Subcutaneous abdominal adipose tissue (tissue), 5 donors: ENCODE results near the gene KMT2D.

ENCODE experiments used
- H3K27ac ChIP-seq: one replicate; pipeline ENCODE4 v1.7.0; 2013; ENCODE audit warnings: low read depth, mild to moderate bottlenecking, inconsistent platforms, low read length, moderate library complexity
- H3K27me3 ChIP-seq, 5 donors: one replicate each; pipeline ENCODE4 v1.7.0; 2013; ENCODE audit warnings: low read length in 5 of 5, inconsistent platforms in 1 of 5; ENCODE audit not compliant: control insufficient read depth in 5 of 5, insufficient read depth in 4 of 5
- H3K36me3 ChIP-seq, 5 donors: one replicate each; pipeline ENCODE4 v1.7.0; 2013; ENCODE audit warnings: low read length in 5 of 5; ENCODE audit not compliant: control insufficient read depth in 5 of 5, insufficient read depth in 5 of 5
- H3K4me1 ChIP-seq, 5 donors: one replicate each; pipeline ENCODE4 v1.7.0; 2013; ENCODE audit warnings: low read length in 5 of 5, mild to moderate bottlenecking in 3 of 5, moderate library complexity in 1 of 5; ENCODE audit not compliant: control insufficient read depth in 5 of 5, insufficient read depth in 5 of 5
- H3K4me3 ChIP-seq, 5 donors: one replicate each; pipeline ENCODE4 v1.7.0; 2013; ENCODE audit warnings: low read length in 5 of 5, low read depth in 1 of 5
- H3K9ac ChIP-seq, 5 donors: one replicate each; pipeline ENCODE4 v1.7.0; 2013; ENCODE audit warnings: low read length in 5 of 5, mild to moderate bottlenecking in 4 of 5, moderate library complexity in 3 of 5
- H3K9me3 ChIP-seq, 5 donors: one replicate each; pipeline ENCODE4 v1.7.0; 2013; ENCODE audit warnings: low read length in 5 of 5; ENCODE audit not compliant: control insufficient read depth in 5 of 5
- donor health status: healthy.
- donor health status: healthy.
- donor health status: healthy.
- donor health status: healthy.
- donor health status: healthy.

Gene KMT2D

DNA sequence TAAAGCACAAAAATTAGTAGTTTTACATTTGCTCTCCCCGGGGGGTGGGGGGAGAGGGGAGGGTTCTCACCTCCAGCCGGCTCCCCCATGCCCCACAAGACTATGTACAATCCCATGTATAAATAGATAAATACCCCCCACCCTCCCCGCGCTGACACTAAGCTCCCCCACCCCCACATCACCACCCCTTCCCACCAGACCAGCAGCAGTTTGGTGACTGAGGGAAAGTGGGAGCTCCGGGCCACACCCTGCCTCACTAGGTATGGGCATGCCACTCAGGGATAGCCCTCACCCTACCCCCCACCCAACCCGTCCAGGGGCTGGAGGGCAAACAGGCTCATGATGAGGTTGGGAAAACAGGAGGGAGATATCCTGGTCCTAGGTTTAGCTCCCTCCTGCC lies 40.2 kb downstream of the KMT2D start:
- H3K27me3 ChIP-seq, result no peaks in the 10 kb centered on the region
- no peaks in the 10 kb centered on the region for H3K9me3 ChIP-seq
- peaks cover 5 to 49% (median 43%) of the 10 kb centered on the region in 5 donors for H3K36me3 ChIP-seq
- H3K9ac ChIP-seq, result no peak overlapping the region
- H3K4me3 ChIP-seq, result no peak overlapping the region
- peaks cover 0 to 21% (median 18%) of the 10 kb centered on the region in 5 donors for H3K4me1 ChIP-seq
- H3K27ac ChIP-seq, result no peak overlapping the region

DNA sequence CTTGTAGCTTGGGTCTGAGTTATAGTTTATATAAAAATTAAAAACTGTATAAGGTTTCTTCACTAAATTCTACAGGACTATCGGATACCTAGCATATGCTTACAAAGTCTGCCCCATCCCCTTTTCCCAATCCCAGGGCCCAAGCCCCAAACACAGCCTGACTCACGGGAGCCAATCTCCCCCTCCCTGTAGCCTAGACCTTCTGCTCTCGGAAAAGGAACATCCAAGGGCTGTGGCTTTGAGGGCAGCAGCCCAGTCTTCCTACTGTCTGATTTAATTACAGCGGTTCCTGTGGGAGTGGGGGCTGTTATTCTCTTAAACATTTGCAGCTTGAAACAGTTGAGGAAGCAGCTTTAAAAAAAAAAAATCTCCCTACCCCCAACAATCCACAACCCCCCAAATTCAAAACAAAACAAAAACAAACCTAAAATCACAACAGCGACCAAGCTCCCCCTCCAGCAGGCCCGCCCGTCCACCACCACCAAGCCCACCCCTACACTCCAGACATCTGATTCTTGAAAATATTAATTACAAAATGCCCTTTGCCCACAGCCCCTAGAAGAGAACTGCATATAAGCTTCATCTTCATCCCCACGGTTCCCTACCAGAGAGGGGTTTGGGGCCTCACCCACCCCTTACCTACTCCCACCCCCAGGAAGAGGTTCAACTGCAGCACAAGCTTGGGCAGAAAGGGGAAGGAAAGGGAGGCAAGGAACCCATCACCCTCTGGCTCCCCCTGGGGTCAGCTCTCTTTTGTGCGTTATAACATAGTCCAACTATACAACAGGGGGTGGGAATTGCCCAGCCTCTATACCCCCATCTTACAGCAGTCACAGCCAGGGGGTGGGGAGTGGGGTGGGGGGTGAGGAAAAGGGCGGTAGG lies 40.9 kb downstream of the KMT2D start:
- Histone ChIP-seq H3K4me1 (peaks cover 0 to 21% (median 18%) of the 10 kb centered on the region in 5 donors), H3K36me3 (peaks cover 0 to 41% (median 36%) of the 10 kb centered on the region in 5 donors), H3K4me3 (peak overlapping the region in 2 of 5 donors; percentile 68 to 98), H3K27me3 (no peaks in the 10 kb centered on the region), H3K27ac (peak overlapping the region; percentile 89), H3K9ac (peak overlapping the region in 3 of 5 donors; percentile 22 to 53 (median 37)), H3K9me3 (no peaks in the 10 kb centered on the region)

DNA sequence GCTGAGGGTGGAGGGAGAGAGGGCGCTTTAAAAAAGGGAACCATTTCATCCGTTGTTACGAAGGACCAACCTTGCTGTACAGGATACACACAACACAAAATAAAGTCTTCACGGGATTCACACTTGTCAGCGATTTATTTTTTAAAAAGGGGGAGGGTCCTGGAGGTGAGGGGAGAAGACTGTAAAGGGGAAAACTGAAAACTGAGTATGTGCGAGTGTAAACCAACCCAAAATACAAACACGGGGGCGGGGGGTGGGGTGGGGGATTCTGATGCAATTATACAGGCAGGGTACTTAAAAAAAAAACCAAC lies 41.5 kb downstream of the KMT2D start:
- Histone ChIP-seq H3K27me3 (no peaks in the 10 kb centered on the region), H3K9ac (peak overlapping the region; percentile 2 to 84 (median 71)), H3K9me3 (no peaks in the 10 kb centered on the region), H3K4me1 (peaks cover 0 to 21% (median 18%) of the 10 kb centered on the region in 5 donors), H3K27ac (peak overlapping the region; percentile 89), H3K36me3 (peaks cover 0 to 35% (median 30%) of the 10 kb centered on the region in 5 donors), H3K4me3 (peak overlapping the region; percentile 68 to 98 (median 78))

DNA sequence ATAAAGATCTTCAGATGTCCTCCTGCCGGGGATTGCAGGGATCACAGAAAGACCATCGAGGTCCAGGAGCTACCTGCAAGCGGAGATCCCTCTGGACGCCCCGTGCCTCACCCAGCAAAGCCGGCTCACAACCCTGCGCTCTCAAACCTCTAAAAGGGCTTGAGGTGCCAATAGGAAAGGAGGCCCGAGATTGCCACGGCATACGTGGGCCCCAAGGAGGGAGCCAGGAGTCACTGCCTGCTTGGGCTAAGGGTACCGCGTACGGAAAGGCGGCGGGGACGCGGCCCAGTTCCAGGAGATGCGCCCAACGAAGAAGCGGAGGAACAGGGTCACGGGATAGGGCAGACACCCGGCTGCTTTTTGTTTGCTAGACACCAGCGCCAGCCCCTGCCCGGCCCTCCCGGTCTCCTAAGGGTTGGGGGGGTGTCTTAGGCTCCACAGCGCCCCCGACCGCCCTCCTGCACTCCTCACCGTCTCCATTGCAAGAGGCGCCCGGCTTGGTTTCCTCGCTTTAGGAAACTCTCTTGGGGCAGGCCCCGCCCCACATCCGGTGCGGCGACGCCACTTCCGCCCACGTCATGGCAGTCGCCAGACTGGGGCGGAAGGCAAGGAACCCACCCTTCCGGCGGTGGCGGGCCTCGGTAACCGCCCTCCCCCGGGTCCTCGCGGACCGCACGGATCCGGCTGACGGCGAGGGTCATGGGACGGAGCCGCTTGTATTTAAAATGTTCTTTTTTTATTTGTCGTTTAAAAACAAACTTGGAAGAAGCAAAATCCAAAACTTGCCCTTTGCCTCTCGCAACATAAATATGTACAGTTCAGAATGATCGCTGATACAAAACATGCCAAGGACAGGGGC lies 42.1 kb downstream of the KMT2D start, which contains the start of gene PRKAG1:
Gene PRKAG1, minus strand, starts transcription at position 516 of the 859 bp plus-strand sequence. Its CDS starts 36 bp downstream, at position 480.
- Histone ChIP-seq H3K4me1 (peaks cover 0 to 21% (median 18%) of the 10 kb centered on the region in 5 donors), H3K27me3 (no peaks in the 10 kb centered on the region), H3K9me3 (no peaks in the 10 kb centered on the region), H3K4me3 (peak within 1 kb of the TSS; percentile 75 to 98 (median 91)), H3K9ac (peak within 1 kb of the TSS; percentile 48 to 97 (median 84)), H3K27ac (peak within 1 kb of the TSS; percentile 89), H3K36me3 (peaks cover 0 to 29% (median 26%) of the 10 kb centered on the region in 5 donors)

DNA sequence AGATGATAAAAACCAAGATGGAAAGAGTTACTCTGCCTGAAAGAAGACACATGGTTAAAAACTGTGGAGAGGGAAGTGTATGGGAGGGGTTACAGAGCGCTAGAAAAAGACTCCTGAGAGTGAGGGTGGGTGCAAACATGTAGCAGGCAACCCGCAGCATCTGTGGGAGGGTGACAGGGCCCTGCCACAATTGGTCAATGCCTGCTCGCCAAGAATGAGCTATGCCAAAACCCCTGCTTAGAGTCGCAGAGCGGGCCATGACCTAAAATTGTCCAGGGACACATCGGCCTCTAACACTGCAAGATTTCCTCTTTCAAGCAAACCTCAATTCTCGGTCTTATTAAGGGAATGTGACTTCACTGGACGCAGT lies 42.7 kb downstream of the KMT2D start:
- no peaks in the 10 kb centered on the region for H3K9me3 ChIP-seq
- peaks cover under 1 to 24% (median 21%) of the 10 kb centered on the region in 5 donors for H3K36me3 ChIP-seq
- H3K4me3 ChIP-seq, result peak overlapping the region; percentile 75 to 98 (median 91)
- H3K27ac ChIP-seq, result peak overlapping the region; percentile 89
- peaks cover 0 to 21% (median 18%) of the 10 kb centered on the region in 5 donors for H3K4me1 ChIP-seq
- H3K9ac ChIP-seq, result peak overlapping the region; percentile 48 to 97 (median 84)
- no peaks in the 10 kb centered on the region for H3K27me3 ChIP-seq

DNA sequence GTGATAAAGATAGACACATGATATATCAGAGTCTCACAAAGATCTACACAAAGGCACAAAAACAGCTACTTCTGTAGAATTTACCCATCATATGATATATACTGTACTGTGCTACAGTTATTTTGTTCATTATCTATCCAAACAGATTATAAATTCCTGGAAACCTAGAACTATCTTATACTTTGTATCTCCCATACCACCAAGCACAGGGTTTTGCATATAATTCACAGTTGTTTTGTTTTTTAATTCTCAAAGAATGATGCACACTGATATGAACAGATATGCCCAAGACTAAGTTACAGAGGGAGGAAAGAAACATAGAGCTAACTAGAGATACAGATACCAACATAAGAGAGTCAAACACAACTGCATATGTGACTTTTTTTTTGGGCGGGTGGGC lies 45.4 kb downstream of the KMT2D start:
- no peak overlapping the region for H3K27ac ChIP-seq
- H3K4me3 ChIP-seq, result no peak overlapping the region
- H3K9me3 ChIP-seq, result no peaks in the 10 kb centered on the region
- peaks cover 5 to 27% (median 24%) of the 10 kb centered on the region in 5 donors for H3K36me3 ChIP-seq
- H3K4me1 ChIP-seq, result peaks cover 0 to 21% (median 18%) of the 10 kb centered on the region in 5 donors
- no peaks in the 10 kb centered on the region for H3K27me3 ChIP-seq
- no peak overlapping the region for H3K9ac ChIP-seq

DNA sequence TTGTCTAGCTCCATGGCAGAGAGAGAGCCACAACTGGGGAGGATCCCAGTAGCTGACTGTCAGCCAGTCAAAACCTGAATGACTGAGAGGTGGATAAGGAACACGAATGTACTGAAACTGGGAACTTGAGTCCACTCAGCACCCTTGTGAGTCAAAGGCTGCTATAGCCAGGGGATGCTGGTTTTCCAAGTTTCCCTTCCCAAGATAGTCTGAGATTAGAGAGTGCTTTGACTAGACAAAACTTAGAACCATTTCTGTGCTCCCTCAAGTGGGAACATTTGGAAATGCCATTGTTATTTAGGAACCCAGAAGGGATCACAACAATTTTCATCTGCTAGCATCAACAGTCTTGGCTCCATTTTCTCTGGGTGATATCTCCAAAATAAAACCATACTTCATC lies 46.0 kb downstream of the KMT2D start:
- Histone ChIP-seq H3K9me3 (no peaks in the 10 kb centered on the region), H3K36me3 (peaks cover 9 to 32% (median 29%) of the 10 kb centered on the region in 5 donors), H3K4me1 (peaks cover 0 to 19% (median 18%) of the 10 kb centered on the region in 5 donors), H3K4me3 (no peak overlapping the region), H3K9ac (no peak overlapping the region), H3K27me3 (no peaks in the 10 kb centered on the region), H3K27ac (no peak overlapping the region)

DNA sequence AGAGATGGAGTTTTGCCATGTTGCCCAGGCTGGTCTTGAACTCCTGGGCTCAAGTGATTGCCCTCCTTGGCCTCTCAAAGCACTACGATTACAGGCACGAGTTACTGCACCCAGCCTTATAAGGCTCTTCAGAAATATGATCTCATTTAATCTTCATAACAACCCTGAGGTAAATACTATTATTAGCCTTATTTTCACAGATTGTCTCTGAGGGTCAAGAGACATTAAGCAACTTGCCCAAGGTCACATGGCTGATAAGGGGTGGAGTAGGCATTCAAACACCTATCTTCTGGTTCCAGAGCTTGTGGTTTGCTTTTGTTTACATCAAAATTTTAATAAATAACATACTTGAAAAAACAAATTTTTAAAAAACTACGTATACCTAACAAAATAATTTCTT lies 47.2 kb downstream of the KMT2D start:
- Histone ChIP-seq H3K4me3 (no peak overlapping the region), H3K27ac (no peak overlapping the region), H3K27me3 (no peaks in the 10 kb centered on the region), H3K36me3 (peaks cover 15 to 39% (median 30%) of the 10 kb centered on the region in 5 donors), H3K9ac (no peak overlapping the region), H3K9me3 (no peaks in the 10 kb centered on the region), H3K4me1 (peaks cover 0 to 15% (median 13%) of the 10 kb centered on the region in 5 donors)

DNA sequence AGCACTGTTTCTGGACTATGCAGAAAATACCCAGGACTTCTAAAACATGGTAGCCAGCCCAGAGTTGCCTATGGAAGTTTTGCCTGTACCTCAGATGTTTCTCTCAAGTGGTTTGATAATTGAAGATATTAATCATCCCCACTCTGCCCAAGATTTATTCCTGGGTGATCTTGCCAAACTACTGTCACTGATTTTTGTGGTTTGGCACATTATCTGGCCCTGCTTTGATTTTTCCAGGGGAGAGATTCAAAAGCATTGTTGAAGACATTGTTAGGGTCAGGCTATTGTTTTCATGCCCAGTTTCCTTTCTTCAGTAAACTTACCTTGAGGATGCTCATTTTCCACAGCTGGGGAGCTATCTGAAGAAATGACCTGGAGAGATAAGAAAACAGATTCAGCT lies 47.9 kb downstream of the KMT2D start:
- no peak overlapping the region for H3K4me3 ChIP-seq
- no peak overlapping the region for H3K27ac ChIP-seq
- H3K4me1 ChIP-seq, result peaks cover 0 to 10% (median 7%) of the 10 kb centered on the region in 5 donors
- H3K9ac ChIP-seq, result no peak overlapping the region
- H3K9me3 ChIP-seq, result no peaks in the 10 kb centered on the region
- H3K27me3 ChIP-seq, result no peaks in the 10 kb centered on the region
- H3K36me3 ChIP-seq, result peaks cover 16 to 41% (median 33%) of the 10 kb centered on the region in 5 donors
